GM19240 (cell line): ENCODE measurements around the gene NME1.
"Not testable (repeated sequence)": the region's sequence is repeated elsewhere in the genome, so short reads cannot be mapped to it uniquely, and the experiment has no call there.

Experiments
- DNase-seq: peaks from one replicate; pipeline ENCODE4 v3.0.0; 2011; ENCODE audit warnings: low spot score; ENCODE audit not compliant: insufficient read length

NME1 gene

GRCh38 chr17:51153210-51154072 is at the start of gene NME1:
Gene NME1 (plus strand): TSS chr17:51153559. CDS start chr17:51155655, 2,096 bp downstream.
- peak; percentile 81 for DNase-seq

- DNase-seq, result no peak
Observed at GRCh38 chr17:51107778-51108177, 45.6 kb upstream of the NME1 start.

GRCh38 chr17:51112303-51113222 is 40.8 kb upstream of the NME1 start:
- not testable (repeated sequence) for DNase-seq

GRCh38 chr17:51115179-51115578 is 38.2 kb upstream of the NME1 start:
- no peak for DNase-seq

GRCh38 chr17:51118330-51119195 is 34.8 kb upstream of the NME1 start:
- no peak for DNase-seq

DNA sequence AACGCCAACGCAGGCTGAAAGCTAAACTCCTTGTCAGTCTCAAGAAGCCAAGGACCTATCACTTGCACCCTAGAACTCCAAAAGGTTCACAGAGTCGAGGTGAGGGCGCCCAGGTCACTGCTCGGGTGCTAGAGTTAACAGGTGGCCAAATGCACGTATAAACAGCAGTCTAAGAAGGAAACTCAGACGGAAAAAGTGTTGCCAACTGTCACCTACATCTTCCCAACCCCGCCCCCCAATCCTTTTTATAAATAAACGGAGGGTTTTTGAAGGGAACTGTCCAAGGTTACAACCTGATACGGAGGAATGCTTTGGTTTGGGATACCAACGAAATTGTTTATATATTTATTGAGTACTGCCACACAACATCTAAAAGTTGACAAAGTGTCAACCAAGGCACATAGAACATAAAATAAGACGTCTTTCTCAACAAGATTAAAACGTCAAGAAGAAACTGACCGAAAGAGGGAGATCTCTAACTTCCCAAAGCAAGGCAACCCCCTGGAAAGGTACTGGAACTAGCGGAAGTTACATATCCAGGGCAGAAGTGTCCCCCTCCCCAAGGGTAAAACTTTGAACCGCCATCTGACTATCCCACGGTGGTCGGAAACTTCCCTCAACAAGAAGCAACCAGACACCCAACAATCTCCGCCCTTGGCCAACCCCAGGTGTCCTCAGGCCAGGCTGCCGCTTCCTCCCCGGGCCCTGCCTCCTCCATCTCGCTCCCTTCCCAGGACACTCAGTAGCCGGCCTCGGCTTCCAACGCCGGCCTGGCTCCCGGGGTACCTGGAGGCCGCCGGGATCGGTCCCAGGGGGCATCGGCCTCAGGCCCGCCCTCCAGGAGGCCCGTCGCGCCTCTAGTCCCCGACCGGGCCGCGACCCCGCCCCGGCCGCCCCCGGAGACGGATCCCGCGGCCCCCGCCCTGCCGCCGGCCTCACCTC is 33.7 kb upstream of the NME1 start:
- DNase-seq, result peak; percentile 18

DNA sequence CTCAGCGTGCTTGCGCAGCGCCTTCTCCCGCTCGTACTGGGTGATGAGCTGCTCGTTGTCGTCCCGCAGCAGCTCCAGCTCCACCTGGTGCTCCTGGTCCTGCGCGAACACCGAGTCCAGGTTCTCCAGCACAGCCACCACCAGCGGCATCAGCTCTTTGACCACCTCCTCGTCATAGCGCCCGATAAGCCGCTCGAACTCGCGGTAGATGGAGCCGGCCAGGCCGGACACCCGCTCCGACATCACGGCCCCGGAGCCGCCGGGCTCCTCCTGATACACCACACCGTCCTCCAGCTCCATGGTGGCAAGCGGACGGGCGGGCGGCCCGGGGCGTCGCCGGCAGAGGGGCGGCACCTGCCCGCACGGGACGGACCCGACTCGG is 33.0 kb upstream of the NME1 start:
- DNase-seq, result peak; percentile 26

DNA sequence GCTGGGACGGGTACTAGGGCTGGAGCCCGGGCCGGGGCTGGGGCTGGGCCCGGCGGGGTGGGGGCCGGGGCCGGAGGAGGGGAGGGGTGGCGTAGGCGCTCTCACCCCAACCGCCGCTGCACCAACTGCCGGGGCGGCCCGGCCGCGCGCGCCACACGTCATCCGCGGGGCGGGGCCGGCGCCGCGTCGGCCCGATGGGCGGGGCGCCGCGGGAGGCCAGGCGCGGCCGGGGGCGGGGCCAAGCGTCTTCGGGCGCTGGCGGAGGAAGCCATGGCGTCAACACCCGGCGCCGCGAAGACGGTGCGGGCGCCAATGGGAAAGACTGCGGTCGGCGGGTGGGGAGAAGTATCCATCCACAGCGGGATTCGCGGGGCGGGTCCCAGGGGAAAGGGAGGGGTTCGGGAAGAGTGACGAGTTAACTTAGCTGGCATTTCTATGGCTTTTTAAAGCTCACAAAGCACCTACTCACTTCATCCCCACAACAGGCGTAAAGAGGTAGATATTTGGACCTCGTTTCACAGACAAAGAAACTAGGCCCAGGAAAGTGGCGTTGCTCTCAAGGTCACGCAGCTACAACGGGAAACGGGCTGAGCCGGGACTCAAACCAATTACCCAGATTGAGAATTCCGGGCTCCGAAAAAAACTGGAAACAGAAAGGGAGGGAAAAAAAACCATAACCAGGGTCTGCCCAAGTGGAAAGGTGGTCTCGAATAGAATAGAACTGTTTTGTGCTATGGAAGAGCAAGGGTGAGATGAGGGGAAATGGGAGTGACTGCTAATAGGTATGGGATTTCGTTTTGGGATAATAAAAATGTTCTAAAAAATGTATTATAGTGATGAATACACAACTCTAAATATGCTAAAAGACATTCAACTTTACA is 32.4 kb upstream of the NME1 start, which contains the start of gene SPAG9:
Gene SPAG9 (minus strand): TSS at position 130 of the 881 bp plus-strand sequence. CDS start 212 bp downstream, outside the sequence.
- peak; percentile 83 for DNase-seq

DNA sequence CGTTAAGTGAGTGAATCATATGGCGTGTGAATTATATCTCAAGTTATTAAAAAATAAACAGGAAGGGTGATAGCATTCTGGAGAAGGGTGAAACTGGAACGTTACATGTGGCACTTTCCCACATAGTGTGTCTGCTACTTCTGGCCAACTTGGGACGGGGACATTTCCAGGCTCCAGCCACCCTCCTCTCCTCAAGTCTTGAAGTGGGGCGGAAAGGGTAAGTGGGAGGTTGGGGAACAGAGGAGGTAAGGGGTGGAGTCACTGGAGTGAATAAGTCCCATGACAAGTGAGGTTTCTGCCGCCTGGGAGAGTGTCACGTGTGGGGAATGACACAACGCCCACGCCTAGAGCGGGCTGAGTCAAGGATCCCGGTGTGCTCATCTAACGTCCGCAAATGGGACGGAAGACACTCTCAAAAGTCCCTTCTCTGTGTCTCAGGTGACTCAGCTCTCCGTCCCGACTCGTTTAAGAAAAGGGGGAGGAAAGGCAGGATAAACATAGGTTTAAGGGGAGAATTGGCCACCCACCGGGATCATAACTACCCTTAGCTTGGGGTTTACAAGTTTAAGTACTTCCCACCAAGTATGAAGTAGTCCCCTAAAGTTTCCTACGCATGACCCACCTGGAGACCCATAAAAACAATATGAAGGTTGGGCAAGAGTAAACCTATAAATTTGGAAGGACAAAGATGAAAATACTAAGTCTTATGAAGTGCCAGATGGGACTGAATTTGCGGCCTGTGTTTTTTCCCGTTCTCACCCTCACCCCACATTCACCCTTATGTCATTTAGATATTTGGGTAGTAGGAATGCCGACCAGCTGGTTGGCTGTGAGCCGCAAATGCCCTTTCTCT is 31.5 kb upstream of the NME1 start:
- DNase-seq, result peak; percentile 49

DNA sequence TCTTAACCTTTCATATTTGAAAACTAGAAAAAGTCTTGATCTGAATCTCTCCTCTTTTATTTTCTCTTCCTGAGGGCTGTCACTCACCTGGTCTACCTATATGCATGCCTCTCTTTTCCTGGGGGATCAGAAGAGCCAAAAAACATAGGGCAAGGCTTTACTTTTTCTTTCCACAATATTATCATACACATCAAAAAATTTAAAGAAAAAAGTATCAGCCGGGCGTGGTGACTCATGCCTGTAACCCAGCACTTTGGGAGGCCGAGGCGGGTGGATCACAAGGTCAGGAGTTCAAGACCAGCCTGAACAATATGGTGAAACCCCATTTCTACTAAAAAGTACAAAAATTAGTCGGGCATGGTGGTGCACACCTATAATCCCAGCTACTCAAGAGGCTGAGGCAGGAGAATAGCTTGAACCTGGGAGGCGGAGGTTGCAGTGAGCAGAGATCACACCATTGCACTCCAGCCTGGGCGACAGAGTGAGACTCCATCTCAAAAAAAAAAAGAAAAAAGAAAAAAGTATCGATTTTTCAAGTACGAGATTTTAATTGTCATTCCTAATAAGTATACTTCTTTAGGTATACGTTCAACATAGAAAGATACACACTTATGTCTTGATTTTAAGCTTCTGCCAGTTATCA is 30.8 kb upstream of the NME1 start:
- not testable (repeated sequence) for DNase-seq

- no peak for DNase-seq
Observed at GRCh38 chr17:51124640-51125503, 28.5 kb upstream of the NME1 start.

DNA sequence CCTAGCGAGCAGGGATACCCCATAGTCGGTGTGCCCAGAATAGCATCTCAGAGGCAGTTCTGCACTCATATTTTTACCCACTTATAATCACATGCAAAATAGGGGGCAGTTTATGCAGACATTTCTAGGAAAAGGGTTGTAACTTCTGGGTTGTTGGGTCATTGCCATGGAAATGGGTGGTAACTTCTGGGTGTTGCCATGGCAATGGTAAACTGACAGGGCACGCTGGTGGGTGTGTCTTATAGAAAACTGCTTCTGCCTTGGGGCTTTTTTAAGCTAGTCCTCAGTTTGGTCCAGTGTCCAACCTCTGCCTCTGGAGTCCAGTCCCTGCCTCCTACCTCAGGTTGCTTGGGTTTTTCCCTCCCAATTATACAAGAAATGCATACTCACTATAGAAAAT is 25.3 kb upstream of the NME1 start:
- no peak for DNase-seq

- no peak for DNase-seq
Observed at GRCh38 chr17:51132964-51133319, 20.4 kb upstream of the NME1 start.

GRCh38 chr17:51133365-51133764 is 20.0 kb upstream of the NME1 start:
- DNase-seq, result no peak

DNA sequence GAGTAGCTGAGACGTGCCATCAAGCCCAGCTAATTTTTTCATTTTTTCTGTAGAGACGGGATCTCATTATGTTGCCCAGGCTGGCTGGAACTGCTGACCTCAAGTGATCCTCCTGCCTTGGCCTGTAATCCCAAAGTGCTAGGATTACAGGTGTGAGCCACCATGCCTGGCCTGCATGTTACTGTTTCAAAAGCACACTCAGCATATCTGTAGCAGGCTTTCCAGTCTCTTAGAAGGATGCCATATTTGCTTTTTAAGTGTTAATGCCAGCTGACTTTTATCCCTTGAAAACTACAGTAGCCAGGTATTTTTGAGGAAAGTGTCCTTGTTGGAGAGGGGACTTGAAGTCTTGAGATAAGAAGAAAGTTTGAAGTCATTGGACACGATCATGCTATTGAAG is 17.4 kb upstream of the NME1 start:
- no peak for DNase-seq

GRCh38 chr17:51142597-51142996 is 10.8 kb upstream of the NME1 start:
- DNase-seq, result no peak
